Stimulated activated CD8-positive, alpha-beta memory T cell treated with anti-CD3 and anti-CD28 coated beads, Interleukin-7, amount 100 ng/mL, for 24 hours (primary cell): ENCODE data around the gene BRWD1.

Source experiments
- DNase-seq: peaks from one replicate; pipeline ENCODE4 v3.0.0-alpha.2; 2020; ENCODE audit warnings: low read depth

The BRWD1 gene

DNA sequence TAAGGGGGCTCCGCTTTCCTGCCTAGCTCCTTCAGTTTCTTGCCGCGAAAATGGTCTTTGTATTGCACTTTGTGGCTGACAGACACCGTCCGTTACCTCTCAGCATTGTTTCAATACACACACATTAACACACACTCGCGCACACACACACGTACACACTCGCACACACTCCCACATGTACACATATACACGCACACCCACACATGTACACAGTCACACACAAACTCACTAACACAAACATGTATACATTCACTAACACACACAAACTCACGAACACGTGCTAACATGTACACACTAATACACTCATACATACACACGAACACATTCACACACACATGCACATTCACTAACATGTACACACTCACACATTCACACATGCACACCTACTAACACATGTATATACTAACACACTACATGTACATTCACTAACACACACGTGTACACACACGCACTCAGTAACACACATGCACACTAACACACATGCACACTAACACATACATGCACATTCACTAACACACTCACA, 179.1 kb downstream of the BRWD1 start:
- DNase-seq, result no peak
